Measurements from ENCODE around the gene ABCA9.

ABCA9 gene

GRCh38 chr17:69067274-69068047 is 6.7 kb upstream of the ABCA9 start:
- no peak for DNase-seq

GRCh38 chr17:69066482-69066881 is 5.8 kb upstream of the ABCA9 start:
- DNase-seq, result no peak

DNA sequence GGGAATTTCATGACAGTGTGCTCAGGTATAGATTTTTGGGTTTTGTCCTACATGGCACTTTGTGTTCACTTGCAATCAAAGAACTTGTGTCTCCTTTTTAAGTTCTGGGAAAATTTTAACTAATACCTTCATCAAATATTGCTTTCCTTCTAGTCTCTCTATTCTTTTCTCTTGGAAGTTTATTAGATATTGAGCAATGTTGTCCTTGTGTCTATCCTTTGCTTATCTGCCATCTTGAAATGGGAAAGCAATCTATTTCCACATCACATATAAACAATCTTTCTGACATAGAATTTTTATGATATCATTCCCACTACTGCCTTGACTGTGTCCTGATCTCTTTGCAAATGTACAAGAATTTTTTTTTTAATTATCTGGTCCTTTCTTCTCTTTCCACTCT is 4.4 kb upstream of the ABCA9 start:
- DNase-seq, result no peak

GRCh38 chr17:69064476-69064875 is 3.7 kb upstream of the ABCA9 start:
- DNase-seq, result no peak

GRCh38 chr17:69064001-69064400 is 3.3 kb upstream of the ABCA9 start:
- no peak for DNase-seq

GRCh38 chr17:69062860-69063581 is 2.3 kb upstream of the ABCA9 start:
- DNase-seq, result no peak

- DNase-seq, result no peak
Observed at GRCh38 chr17:69061721-69062556, 1.2 kb upstream of the ABCA9 start.

GRCh38 chr17:69059458-69060175 is 1.1 kb downstream of the ABCA9 start:
- DNase-seq, result no peak

GRCh38 chr17:69058165-69058564 is 2.6 kb downstream of the ABCA9 start:
- DNase-seq, result no peak

- no peak for DNase-seq
Observed at GRCh38 chr17:69057280-69057679, 3.4 kb downstream of the ABCA9 start.

DNA sequence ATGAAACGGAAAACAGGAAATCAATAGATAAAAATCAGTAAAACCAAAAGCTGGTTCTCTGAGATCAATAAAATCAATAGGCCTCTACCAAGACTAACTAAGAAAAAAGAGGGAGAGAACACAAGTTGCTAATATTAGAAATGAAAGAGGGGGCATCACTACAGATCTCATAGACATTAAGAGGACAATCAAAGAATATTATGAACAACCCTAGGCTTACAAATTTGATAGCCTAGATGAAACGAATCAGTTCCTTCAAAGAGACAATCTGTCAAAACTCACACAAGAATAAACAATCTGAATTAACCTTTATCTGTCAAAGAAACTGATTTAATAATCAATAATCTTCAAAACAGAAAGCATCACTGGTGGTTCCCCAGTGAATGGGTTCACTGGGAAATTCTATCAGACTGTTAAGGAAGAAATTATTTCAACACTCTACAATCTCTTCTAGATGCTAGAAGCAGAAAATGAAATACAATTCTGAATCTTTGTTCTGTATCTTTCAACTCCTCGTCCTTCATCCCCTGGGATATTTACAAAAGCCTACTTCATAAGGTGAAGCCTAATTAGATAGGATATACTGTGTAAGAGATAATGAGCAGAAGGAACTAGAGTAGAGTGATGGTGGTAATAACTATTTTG is 4.4 kb downstream of the ABCA9 start:
- DNase-seq, result no peak

DNA sequence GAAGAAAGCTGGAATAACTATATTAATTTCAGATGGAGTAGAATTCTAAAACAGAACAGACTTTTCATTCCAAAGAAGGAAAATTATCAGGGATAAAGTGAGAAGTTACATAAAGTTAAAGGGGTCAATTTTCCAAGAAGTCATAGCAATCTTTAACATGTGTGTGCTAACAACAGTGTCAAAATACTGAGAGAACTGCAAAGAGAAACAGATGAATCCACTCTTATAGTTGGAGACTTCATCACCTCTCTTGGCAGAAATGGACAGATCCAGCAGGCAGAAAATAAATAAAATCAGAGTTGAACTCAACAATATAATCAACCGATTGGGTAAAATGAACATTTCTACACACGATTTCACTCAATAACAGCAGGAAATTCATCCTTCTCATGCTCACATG is 5.4 kb downstream of the ABCA9 start:
- DNase-seq, result no peak

- no peak for DNase-seq
Observed at GRCh38 chr17:69050999-69051775, 9.5 kb downstream of the ABCA9 start.

DNA sequence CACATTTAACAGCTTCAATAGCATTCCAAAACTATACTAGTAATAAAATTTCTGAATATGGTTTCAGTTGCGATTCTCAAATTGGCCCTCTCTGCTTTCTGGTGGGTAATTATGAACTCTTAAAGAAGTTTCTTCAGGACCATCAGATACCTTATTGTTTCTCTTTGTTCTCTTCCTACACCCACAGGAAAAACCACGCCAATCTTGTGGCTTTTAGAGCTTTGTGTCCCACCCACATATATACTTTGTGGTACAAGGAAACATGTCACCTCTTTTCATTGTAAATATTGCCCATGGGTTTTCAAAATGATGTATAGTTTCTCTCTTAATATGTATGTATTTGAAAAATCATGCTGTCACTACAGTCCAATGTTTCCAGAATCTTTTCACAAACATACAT is 12.1 kb downstream of the ABCA9 start:
- DNase-seq, result no peak

DNA sequence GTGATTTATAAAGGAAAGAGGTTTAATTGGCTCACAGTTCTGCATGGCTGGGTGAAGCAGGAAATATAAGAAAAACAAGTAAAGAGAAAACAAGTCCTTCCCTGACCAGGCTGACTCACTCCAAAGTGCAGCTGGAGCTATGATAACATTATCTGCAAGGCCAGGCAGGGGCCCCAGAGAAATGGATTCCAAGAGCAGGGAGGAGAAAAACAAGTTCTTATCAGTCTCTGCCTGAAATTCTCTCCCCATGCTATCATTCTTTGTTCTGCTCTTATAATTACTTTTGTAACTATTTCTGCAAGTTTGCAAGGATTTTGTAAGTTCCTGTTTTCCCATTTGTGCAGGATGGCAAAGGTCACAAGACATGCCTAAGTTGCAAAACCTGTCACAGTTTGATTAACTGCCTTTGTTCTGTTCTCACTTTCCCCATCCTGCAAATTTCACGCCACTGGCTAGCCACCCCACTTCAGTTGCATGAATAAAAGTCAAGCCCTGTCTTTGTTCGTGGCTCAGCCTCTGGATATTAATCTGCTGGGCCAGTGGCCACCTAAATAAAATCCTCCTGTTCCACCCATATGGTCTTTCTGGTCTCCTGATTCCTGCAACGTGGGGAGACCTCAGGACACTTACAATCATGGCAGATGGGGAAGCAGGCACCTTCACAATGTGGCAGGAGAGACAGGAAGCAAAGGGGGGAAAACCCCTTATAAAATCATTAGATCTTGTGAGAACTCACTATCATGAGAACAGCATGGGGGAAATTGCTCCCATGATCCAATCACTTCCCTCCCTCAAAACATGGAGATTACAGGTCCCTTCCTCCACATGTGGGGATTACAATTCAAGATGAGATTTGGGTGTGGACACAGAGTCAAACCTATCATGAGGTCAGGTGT is 13.1 kb downstream of the ABCA9 start:
- DNase-seq, result no peak

GRCh38 chr17:69046121-69046807 is 14.5 kb downstream of the ABCA9 start:
- no peak for DNase-seq

- DNase-seq, result no peak
Observed at GRCh38 chr17:69045646-69046045, 15.1 kb downstream of the ABCA9 start.

- DNase-seq, result no peak
Observed at GRCh38 chr17:69044371-69044770, 16.4 kb downstream of the ABCA9 start.

- DNase-seq, result no peak
Observed at GRCh38 chr17:69043098-69043734, 17.5 kb downstream of the ABCA9 start.
